NCI-H82 (cell line): ENCODE measurements around the gene GARIN5A.

Experiments
- DNase-seq: peaks from one replicate; lab custom pipeline; 2025; lab: John Stamatoyannopoulos, UW

Gene GARIN5A

DNA sequence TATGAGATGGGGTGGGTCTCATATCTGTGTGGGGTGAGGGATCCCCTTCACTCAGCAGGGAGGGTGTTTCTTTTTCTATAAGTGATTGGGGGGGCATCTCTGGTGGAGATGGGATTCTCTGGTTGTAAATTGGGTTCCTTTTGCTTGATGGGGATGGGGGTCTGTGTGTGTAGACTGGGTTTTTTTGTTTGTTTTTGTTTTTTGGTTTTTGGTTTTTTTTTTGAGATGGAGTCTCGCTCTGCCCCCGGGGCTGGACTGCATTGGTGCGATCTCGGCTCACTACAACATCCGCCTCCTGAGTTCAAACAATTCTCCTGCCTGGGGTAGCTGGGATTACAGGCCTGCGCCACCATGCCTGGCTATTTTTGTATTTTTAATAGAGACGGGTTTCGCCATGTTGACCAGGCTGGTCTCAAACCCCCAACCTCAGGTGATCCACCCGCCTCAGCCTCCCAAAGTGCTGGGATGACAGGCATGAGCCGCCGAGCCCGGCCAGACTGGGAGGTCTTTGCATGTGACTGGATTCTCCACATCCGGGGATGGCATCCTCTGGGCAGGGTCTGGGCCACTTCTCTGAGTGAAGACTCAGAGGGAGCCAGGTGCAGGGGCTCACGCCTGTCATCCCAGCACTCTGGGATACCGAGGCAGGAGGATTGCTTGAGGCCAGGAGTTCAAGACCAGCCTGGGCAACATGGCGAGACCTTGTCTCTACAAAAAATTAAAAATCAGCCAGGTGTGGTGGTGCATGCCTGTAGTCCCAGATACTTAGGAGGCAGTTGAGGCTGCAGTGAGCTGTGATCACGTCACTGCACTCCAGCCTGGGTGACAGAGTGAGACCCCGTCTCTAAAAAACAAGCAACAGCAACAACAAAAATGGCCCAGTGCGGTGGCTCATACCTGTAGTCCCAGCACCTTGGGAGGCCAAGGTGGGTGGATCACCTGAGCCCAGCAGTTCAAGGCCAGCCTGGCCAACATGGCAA is 43.2 kb downstream of the GARIN5A start:
- DNase-seq = no peak

DNA sequence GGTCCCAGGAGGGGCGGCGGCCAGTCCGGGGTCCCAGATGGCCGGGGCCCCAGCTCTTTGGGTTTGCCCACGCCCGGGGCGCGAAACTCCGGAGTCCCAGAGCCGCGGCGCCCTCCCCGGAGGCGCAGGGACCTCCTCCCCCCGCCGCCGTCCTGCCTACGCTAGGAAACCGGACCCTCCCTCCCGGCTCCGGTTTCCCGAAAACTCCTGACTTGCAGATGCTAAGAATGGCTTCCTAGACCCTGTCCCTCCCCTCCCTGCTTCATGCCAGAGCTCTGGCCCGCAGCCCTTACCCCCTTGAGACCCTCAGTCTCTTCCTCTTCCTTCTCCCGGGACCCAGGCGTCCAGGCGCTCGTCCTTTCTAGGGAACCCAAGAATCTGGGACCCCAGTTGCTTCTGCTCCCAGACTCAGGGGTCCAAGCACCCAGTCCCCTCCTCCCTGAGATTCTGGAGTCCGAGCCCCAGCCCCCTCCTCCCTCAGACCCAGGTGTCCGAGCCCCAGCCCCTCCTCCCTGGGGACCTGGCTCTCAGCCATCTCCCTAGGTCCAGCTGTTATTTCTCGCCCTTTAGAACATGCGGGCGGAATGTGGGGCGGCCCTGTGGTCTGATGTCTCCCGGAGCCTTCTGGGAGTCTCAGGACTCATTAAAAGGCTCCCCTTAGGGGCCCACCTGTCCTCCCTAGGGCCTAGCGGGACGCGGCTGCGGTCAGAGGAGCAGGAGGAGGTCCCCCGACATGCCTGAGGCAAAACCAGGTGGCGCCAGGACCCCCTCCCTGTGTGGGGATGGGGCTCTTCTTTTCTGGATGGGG is 44.2 kb downstream of the GARIN5A start, which contains the start of gene MYBPC2:
Gene MYBPC2, plus strand, starts transcription at position 672 of the 808 bp plus-strand sequence. Its CDS starts 62 bp downstream, at position 734.
- peak; percentile 25 for DNase-seq

DNA sequence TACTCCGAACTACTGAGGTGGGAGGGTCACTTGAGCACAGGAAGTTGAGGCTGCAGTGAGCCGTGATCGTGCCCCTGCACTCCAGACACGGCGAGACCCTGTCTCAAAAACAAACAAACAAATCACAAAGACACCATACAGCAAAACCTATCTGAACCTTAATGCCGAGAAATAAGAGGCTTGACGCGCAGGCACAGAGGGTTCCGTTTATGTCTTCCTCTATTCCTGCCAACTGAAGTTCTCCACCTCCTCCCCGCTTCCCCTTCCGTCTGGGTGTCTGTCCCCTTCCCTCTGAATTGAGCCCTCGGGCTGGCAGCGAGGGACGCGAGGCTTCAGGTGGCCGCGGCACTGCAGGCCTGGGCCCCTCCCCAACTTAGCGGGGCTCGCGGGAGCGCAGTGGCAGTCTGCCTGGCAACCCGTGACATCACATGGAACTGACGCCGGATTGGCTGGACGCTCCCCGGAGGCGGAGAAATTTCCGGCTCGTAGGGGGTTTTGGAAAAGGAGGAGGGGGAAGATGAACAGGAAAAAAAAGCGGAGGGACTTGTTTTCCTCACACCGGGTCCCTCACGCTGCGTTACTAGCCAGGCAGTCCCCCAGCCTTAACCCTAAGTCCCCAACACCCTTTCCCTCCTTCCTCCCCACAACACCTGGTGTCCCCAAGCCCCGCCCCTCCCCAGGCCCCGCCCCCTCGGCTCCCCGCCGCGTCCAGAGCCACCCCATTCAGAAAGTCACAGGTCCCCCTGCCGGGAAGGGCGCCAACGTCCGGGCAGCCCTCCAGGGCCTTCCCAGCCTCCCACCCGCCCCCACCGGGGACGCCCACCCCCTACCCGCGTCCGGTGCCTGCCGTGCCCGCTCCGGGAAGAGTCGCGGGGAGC is 45.1 kb downstream of the GARIN5A start:
- DNase-seq = peak; percentile 83

DNA sequence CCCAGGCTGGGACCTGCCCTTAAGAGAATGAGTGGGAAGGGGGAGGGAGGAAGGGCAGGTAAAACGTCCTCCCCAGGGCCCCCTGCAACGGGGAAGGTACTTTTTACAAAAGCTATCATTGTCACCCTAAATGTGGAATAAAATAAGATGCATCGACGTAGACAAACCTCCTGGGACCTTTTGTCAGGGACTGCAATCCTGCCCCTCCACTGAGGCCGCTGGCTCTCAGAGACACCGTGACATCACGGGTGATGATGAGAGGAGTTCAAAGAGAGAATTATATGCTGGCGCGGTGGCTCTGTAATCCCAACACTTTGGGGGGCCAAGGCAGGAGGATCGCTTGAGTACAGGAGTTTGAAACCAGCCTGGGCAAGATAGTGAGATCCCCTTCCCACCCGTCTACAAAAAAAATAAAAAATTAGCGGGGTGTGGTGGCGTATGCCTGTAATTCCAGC is 45.7 kb downstream of the GARIN5A start:
- DNase-seq = no peak

DNA sequence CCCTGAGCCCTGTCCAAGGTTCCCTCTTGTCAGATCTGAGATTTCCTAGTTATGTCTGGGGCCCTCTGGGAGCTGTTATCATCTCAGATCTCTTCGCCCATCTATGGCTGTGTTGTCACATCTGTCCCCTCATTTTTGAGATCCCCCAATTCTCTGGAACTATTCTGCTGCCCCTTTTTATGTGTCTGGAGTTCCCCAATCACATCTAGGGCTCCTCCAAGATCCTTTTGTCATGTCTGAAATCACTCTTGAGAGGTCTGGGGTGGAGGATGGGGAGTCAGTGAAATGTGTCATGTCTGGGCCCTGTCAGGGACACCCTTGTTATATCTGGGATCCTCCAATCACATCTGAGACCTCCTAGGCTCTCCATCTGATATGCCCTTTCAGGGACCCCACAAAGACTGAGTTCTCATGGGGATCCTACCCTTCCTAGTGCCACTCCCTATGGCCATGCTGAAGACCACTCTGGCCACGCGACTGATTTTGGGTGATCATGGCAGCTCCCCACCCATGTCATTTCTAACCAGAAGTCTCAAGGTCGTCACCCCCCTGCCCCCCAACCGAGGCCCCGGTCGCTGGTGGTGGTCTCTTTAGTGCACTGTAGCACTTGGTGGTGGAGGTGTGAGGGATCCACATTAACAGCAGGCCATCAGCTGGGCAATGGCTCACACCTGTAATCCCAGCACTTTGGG is 47.7 kb downstream of the GARIN5A start:
- DNase-seq = no peak

DNA sequence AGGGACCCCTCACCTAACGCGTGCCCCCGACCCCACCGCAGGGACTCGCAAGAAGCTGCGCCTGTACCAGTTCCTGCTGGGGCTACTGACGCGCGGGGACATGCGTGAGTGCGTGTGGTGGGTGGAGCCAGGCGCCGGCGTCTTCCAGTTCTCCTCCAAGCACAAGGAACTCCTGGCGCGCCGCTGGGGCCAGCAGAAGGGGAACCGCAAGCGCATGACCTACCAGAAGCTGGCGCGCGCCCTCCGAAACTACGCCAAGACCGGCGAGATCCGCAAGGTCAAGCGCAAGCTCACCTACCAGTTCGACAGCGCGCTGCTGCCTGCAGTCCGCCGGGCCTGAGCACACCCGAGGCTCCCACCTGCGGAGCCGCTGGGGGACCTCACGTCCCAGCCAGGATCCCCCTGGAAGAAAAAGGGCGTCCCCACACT is 48.6 kb downstream of the GARIN5A start:
- DNase-seq = no peak

DNA sequence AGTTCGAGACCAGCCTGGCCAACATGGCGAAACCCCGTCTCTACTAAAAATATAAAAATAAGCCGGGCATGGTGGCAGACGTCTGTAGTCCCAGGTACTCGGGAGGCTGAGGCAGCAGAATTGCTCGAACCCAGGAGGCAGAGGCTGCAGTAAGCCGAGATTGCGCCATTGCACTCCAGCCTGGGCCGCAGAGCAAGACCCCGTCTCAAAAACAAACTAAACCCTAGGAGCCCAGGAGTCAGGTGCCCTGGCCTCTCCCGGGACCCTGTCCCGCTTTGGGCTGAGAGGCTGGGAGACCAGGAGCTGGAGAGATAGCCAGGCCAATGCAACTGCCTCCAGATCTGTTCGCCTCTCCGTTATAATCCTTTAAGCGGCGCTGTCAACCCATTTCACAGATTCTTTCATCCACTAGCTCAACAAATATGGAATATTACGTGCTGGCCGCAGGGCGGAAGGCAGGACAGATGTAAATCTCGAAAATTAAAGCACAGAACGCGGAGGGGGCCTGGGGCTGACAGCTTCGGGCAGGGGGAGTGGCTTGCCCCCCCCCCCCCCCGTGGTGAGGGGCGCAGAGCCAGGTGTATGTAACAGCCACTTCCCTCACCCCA is 49.2 kb downstream of the GARIN5A start:
- DNase-seq = no peak

DNA sequence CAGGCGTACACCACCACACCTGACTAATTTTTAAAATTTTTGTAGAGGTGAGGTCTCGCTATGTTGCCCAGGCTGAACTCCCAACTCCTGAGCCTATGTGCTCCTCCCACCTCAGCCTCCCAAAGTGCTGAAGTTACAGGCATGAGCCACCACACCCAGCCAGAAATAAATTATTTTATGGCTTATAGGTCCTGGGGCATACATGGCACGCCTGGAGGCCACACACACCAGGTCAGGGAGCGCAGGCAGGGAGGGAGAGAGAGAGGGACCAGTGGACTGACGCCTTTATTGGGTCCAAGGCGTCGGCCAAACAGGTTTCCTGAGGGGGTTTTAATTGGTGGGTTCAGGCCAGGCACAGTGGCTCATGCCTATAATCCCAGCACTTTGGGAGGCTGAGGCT is 51.1 kb downstream of the GARIN5A start:
- no peak for DNase-seq

DNA sequence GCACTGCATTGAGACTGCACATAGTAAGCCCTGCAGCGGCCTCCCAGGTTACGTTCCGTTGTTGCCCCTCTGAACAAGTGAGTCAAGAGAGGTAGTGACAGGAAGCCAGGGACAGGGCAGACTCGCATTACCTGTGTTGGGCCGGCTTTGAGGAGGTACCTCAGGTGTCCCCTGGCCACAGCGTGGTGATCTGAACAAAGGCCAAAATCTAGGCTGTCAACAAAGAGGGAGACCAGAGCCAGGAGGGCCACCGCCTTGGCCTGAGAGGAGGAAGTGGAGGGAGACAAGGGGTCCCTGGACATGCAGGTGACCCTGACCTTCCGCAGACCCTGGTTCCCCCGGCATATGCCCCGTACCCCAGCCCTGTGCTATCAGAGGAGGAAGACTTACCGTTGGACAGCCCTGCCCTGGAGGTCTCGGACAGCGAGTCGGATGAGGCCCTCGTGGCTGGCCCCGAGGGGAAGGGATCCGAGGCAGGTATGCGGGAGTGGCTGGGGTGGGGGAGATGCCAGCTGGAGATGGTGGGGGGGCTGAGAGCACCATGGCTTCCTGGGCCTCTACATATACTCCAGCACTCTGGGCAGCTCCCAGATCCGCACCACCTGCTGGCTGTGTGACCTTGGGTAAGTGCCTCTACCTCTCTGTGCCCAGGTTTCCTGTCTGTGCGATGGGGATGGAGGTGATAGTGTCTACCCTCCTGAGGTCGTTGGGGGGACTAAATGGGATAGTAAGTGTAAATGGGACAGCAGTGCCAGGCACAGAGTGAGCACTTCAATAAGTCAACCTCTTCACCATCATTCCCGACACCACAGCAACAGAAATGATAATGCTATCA is 53.2 kb downstream of the GARIN5A start:
- DNase-seq = no peak

DNA sequence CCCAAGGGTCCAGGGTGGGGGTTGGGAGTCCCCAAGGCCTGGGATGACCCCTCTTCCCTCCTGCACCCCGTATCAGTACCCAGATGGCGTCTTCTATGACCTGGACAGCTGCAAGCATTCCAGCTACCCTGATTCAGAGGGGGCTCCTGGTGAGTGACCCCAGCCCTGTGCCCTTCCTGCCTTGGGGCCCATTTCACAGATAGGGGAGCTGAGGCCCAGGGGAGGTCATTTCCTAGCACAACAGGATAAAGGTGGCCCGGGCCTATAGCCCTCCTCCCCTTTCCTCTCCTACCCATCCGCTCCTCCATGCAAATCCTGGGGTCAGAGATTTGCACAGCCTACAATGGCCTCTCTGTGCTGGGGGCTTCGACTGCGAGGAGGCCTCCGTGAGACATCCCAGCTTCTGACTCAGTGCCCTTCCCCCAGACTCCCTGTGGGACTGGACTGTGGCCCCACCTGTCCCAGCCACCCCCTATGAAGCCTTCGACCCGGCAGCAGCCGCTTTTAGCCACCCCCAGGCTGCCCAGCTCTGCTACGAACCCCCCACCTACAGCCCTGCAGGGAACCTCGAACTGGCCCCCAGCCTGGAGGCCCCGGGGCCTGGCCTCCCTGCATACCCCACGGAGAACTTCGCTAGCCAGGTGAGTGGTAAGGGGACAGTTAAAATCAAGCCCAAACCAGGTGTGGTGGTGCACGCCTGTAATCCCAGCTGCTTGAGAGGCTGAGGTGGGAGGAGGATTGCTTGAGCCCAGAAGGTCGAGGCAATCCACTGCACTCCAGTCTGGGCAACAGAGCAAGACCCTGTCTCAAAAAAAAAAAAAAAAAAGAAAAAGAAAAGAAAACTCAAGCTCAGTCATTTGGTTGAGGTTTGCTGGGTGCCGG is 54.0 kb downstream of the GARIN5A start:
- DNase-seq = no peak

DNA sequence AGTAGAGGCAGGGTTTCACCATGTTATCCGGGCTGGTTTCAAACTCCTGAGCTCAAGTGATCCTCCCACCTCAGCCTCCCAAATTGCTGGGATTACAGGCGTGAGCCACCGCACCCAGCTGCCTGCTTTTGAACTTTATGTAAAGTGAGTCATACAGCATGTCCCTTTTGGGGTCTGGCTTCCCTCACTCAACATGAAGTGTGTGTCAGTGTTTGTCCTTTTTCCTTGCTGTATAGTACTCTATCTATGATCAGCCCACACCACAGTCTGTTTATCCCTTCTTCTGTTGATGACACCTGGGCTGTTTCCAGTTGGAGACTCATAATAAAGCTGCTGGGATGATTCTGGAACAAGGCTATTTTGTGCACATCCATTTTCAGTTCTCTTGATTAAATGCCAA is 55.8 kb downstream of the GARIN5A start:
- DNase-seq = no peak

DNA sequence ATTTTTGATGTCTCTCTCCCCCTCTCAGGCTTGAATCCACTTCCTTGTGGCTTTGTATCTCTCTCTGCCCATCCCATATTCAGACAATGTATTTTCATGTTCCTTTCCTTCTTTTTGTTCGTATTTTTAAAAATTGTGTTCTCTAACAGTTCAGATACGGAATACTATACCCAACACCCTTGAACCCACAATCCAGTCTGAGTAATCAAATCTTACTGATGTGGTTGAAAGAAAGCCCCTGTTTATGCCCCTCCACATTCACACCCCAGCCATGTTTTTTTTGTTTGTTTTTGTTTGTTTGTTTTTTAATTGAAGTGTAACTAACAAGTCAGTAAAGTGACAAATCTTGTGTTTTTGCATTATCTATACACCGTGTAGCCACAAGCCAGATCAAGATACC is 56.5 kb downstream of the GARIN5A start:
- no peak for DNase-seq

DNA sequence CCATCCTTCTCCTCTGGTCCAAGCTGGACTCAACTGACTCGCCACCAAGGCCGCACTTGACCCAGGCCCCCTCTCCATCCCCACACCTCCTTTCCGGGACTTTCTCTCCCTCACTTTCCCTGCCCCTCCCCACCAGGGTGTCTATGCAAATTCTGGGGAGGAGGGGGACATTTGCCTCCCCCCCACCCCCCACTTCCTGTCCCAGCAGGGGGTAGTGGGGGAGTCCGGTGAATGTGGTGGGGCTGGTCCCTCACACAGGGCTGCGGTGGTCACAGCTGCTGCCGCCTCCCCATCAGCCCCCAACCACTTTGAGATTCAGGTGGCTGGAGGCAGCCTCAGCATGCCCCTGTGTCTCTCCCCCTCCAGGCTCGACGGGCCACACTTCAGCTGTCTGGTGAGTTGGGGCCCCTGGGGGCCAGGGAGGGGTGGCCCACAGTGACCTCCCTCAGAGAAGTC is 57.0 kb downstream of the GARIN5A start:
- no peak for DNase-seq

DNA sequence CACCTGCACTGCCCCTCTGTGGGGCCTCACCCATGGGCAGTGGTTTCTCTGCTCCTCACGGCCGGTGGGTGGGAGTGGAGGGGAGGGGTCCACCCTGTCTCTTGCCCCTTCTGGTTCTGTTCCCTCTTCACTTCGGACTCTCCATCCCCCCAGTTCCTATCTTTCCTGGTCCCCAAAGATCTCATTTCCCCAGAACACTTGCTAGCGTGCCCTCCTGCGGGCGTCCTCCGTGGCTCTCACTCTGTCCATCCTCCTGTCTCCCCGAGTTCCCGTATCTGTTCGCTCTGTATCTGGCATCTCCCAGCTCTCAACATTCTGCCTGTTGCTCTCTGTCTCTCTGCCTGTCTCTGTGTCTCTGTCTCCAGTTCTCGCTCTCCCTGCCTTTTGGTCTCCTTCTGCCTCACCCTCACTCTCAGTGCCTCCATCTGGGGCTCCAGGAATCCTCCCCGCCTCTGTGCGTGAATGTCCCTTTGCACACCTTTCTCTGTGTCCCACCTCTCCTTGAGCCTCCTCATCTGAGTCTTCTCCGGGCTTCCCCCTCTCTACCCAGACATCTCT is 57.5 kb downstream of the GARIN5A start:
- DNase-seq = no peak

DNA sequence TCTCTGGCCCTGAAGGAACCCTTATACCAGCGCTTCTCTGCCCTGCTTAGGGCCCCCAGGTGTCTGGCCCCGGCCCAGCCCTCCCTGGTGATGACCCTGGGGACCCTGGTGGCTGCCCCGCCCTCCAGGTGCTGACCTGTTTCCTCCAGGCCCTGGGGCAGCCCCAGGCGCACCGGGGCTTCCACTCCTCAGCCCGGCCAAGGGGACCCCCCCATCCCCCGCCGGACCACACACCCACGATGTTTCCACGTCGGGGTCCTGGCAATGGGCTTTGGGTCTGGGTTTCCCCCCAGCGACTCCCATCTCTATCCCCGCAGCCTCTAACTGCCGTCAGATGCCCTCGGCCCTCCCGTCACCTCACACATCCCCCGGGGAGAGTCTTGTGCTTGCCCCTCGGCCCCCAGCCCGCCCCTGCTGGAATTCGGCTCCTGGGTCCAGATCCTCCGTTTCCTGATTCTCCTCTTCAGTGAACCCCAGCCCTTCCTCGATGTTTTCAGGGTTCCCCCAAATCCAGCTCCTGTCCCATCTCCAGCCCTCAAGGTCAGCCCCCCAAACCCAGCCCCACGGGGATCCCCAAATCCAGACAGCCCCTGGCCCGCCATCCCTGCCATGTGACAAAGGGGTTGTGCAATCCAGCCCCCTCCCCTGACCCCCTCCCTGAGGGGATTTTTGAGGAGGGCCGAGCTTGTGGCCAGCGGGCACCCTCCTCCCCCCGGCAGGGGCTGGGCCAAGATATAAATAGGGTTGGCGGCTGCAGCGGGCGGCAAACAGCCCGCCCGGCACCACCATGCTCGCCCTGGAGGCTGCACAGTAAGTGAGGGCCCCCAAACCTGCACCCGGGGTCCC is 58.2 kb downstream of the GARIN5A start, which contains the start of gene SPIB:
Gene SPIB, plus strand, starts transcription at position 763 of the 846 bp plus-strand sequence. Its CDS starts 25 bp downstream, at position 788.
- no peak for DNase-seq

DNA sequence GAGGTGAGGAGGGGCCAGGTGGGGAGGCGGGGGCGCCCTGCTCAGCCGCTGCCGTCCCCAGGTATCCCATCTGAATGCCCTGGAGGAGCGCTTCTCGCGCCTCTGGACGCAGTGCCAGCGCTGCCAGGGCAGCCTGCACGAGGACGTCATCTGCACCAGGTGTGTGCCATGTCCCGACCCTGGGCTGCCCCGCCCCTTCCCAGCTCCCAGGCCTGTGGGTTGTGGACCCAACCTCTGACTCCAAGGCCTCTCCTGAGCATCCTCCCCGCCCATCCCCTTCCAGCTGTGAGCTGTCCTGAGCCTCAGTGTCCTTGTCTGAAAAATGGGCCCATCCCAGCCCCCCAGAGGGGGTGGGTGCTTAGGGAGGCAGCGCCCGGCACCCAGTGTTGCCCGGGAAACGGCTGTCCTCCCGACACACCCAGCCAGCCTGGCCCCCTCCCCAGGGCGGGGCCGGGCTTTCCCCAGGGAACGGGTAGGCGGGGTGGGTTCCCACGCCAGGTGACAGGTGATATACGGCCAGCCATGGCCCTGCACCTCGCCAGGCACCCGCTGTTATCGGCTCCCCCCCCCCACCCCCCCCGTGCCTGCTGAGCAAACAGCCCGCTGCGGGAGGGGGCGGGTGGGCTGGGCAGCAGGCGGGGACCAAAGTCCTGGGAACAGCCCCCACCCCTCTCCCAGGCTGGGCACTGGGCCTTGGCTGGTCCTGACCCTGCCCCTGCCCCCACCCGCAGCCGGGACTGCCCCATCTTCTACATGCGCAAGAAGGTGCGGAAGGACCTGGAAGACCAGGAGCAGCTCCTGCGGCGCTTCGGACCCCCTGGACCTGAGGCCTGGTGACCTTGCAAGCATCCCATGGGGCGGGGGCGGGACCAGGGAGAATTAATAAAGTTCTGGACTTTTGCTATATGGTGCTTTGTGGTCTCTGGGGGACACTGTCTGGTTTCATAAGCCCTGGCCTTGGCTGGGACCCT is 59.3 kb downstream of the GARIN5A start:
- no peak for DNase-seq
